ENCODE measurements around the gene PPP5C.

The PPP5C gene

DNA sequence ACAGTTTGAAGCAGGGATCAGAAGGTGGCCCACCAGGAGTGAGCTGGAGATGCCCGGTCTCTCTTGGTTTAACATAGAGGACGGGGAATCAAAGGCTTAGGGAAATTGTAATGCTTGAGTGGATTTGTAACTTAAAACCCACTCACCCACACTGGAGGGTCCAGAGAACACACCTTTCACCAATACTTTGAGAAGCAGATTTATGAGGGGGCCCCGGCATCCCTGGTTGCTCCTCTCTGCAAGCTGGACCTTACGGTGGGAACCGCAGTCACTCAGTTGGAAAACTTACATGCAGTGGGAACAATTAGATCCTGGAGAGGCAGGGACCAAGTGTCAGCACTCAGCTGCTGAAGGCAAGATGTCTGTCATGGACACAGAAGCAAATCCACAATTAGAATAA is 20.5 kb downstream of the PPP5C start:
- Histone ChIP-seq H3F3A (ENCODE audit: low read depth) (no peaks in the 10 kb centered on the region), H2AFZ (ENCODE audit: low read length) (no peak overlapping the region), H3K9ac (ENCODE audit: low read depth, low read length, poor library complexity, severe bottlenecking) (no peak overlapping the region), H3K27me3 (ENCODE audit: insufficient read depth, low read length, poor library complexity, severe bottlenecking) (no peaks in the 10 kb centered on the region), H3K9me3 (ENCODE audit: insufficient read depth, low read depth, low read length) (no peaks in the 10 kb centered on the region), H4K20me1 (ENCODE audit: insufficient read depth, low read length, poor library complexity, severe bottlenecking) (peaks cover 31% of the 10 kb centered on the region), H3K79me2 (ENCODE audit: insufficient read depth, low read length) (peaks cover 8% of the 10 kb centered on the region), H3K4me2 (ENCODE audit: low read depth, low read length, poor library complexity, severe bottlenecking) (no peak overlapping the region), H3K9me2 (replicated peaks; ENCODE audit: low read depth, low read length) (no peaks in the 10 kb centered on the region), H3K4me1 (ENCODE audit: insufficient read depth, low read length, poor library complexity, severe bottlenecking) (no peaks in the 10 kb centered on the region), H3K36me3 (ENCODE audit: insufficient read depth, low read length) (peaks cover 45% of the 10 kb centered on the region), H3K4me3 (ENCODE audit: low read length, poor library complexity, severe bottlenecking) (no peak overlapping the region)
- no peak for TF ChIP-seq EZH2phosphoT487 (IDR thresholded peaks at IDR 0.05; ENCODE audit: borderline replicate concordance)
- TF ChIP-seq, protein P1, sequence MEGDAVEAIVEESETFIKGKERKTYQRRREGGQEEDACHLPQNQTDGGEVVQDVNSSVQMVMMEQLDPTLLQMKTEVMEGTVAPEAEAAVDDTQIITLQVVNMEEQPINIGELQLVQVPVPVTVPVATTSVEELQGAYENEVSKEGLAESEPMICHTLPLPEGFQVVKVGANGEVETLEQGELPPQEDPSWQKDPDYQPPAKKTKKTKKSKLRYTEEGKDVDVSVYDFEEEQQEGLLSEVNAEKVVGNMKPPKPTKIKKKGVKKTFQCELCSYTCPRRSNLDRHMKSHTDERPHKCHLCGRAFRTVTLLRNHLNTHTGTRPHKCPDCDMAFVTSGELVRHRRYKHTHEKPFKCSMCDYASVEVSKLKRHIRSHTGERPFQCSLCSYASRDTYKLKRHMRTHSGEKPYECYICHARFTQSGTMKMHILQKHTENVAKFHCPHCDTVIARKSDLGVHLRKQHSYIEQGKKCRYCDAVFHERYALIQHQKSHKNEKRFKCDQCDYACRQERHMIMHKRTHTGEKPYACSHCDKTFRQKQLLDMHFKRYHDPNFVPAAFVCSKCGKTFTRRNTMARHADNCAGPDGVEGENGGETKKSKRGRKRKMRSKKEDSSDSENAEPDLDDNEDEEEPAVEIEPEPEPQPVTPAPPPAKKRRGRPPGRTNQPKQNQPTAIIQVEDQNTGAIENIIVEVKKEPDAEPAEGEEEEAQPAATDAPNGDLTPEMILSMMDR (conservative IDR thresholded peaks at IDR 0.05; ENCODE audit: low read length), result no peak

DNA sequence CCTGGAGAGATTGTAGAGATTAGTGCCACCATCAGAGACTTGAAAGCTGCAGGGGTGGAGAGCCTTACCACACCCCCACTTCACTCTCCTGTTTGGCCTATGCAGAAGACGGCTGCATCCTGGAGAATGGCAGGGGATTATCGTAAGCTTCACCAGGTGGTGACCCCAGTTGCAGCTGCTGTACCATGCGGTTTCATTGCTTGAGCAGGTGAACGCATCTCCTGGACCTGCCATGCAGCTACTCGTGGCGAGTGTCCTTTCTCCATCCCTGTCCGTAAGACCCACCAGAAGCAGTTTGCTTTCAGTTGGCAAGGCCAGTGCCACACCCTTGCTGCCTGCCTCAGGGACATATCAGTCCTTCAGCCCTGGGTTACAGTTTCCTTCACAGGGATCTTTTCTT is 21.2 kb downstream of the PPP5C start:
- H3K27me3 ChIP-seq (ENCODE audit: insufficient read depth, low read length, poor library complexity, severe bottlenecking), result no peaks in the 10 kb centered on the region
- no peak overlapping the region for H2AFZ ChIP-seq (ENCODE audit: low read length)
- H3K4me3 ChIP-seq (ENCODE audit: low read length, poor library complexity, severe bottlenecking), result no peak overlapping the region
- peaks cover 30% of the 10 kb centered on the region for H4K20me1 ChIP-seq (ENCODE audit: insufficient read depth, low read length, poor library complexity, severe bottlenecking)
- peaks cover 46% of the 10 kb centered on the region for H3K36me3 ChIP-seq (ENCODE audit: insufficient read depth, low read length)
- no peak overlapping the region for H3K4me2 ChIP-seq (ENCODE audit: low read depth, low read length, poor library complexity, severe bottlenecking)
- no peak overlapping the region for H3K9ac ChIP-seq (ENCODE audit: low read depth, low read length, poor library complexity, severe bottlenecking)
- H3K79me2 ChIP-seq (ENCODE audit: insufficient read depth, low read length), result peaks cover 8% of the 10 kb centered on the region
- TF ChIP-seq, protein P1 (conservative IDR thresholded peaks at IDR 0.05; ENCODE audit: low read length), result no peak
- TF ChIP-seq EZH2phosphoT487 (IDR thresholded peaks at IDR 0.05; ENCODE audit: borderline replicate concordance), result no peak
- H3K9me2 ChIP-seq (replicated peaks; ENCODE audit: low read depth, low read length), result no peaks in the 10 kb centered on the region
- no peaks in the 10 kb centered on the region for H3F3A ChIP-seq (ENCODE audit: low read depth)
- H3K4me1 ChIP-seq (ENCODE audit: insufficient read depth, low read length, poor library complexity, severe bottlenecking), result no peaks in the 10 kb centered on the region
- no peaks in the 10 kb centered on the region for H3K9me3 ChIP-seq (ENCODE audit: insufficient read depth, low read depth, low read length)

DNA sequence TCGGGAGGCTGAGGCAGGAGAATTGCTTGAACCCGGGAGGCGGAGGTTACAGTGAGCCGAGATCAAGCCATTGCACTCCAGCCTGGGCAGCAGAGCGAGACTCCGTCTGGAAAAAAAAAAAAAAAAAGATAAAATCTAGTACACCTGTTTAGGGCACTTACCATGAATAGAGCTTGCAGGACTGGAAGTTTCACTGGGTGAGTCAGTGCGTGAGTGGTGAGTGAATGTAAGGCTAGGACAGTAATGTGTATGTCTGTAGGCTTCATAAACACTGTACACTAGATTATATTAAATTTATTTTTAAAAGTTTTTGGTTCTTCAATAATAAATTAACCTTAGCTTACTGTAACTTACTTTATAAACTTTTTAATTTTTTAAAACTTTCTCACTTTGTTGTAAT is 22.9 kb downstream of the PPP5C start:
- Histone ChIP-seq H3K4me1 (ENCODE audit: insufficient read depth, low read length, poor library complexity, severe bottlenecking) (no peaks in the 10 kb centered on the region), H3K4me2 (ENCODE audit: low read depth, low read length, poor library complexity, severe bottlenecking) (no peak overlapping the region), H3K36me3 (ENCODE audit: insufficient read depth, low read length) (peaks cover 32% of the 10 kb centered on the region; the same call in 1 of the 2 replicates), H4K20me1 (ENCODE audit: insufficient read depth, low read length, poor library complexity, severe bottlenecking) (peaks cover 15% of the 10 kb centered on the region), H2AFZ (ENCODE audit: low read length) (no peak overlapping the region), H3F3A (ENCODE audit: low read depth) (no peaks in the 10 kb centered on the region), H3K9me2 (replicated peaks; ENCODE audit: low read depth, low read length) (no peaks in the 10 kb centered on the region), H3K79me2 (ENCODE audit: insufficient read depth, low read length) (peaks cover 4% of the 10 kb centered on the region; the same call in 1 of the 2 replicates), H3K4me3 (ENCODE audit: low read length, poor library complexity, severe bottlenecking) (no peak overlapping the region), H3K9me3 (ENCODE audit: insufficient read depth, low read depth, low read length) (no peaks in the 10 kb centered on the region), H3K9ac (ENCODE audit: low read depth, low read length, poor library complexity, severe bottlenecking) (no peak overlapping the region), H3K27me3 (ENCODE audit: insufficient read depth, low read length, poor library complexity, severe bottlenecking) (no peaks in the 10 kb centered on the region)
- TF ChIP-seq, protein P1 (conservative IDR thresholded peaks at IDR 0.05; ENCODE audit: low read length), result no peak
- TF ChIP-seq EZH2phosphoT487 (IDR thresholded peaks at IDR 0.05; ENCODE audit: borderline replicate concordance), result no peak
